Endodermal cell (in vitro differentiated cells): ENCODE results near the gene TACC2. TPM values are rescaled to one million over a fixed set of nuclear protein-coding genes. Genes with fewer than 3 reads are reported as not detected.
"Not testable (repeated sequence)": the region's sequence is repeated elsewhere in the genome, so short reads cannot be mapped to it uniquely, and the experiment has no call there.

Experiments used
- DNase-seq: peaks from one replicate; pipeline ENCODE4 v3.0.0-alpha.2; 2017
- H3K27ac ChIP-seq: 2 replicates; pipeline ENCODE4 v1.5.1; 2013; ENCODE audit warnings: mild to moderate bottlenecking, low read depth, low read length, moderate library complexity
- H3K27me3 ChIP-seq: 2 replicates; pipeline ENCODE4 v1.6.1; 2013; ENCODE audit warnings: mild to moderate bottlenecking, low read length, moderate library complexity; ENCODE audit not compliant: insufficient read depth, control insufficient read depth, poor library complexity, severe bottlenecking
- H3K36me3 ChIP-seq: 2 replicates; pipeline ENCODE4 v1.7.0; 2013; ENCODE audit warnings: mild to moderate bottlenecking, low read length, moderate library complexity; ENCODE audit not compliant: control insufficient read depth, insufficient read depth
- H3K4me1 ChIP-seq: one replicate; pipeline ENCODE4 v1.7.0; 2013; ENCODE audit warnings: low read length; ENCODE audit not compliant: control insufficient read depth, insufficient read depth
- H3K4me3 ChIP-seq: 2 replicates; pipeline ENCODE4 v1.5.1; 2013; ENCODE audit warnings: mild to moderate bottlenecking, low read length, moderate library complexity
- H3K9ac ChIP-seq: 2 replicates; pipeline ENCODE4 v1.6.1; 2013; ENCODE audit warnings: mild to moderate bottlenecking, low read length, moderate library complexity; ENCODE audit not compliant: poor library complexity, severe bottlenecking; ENCODE audit errors: extremely low read depth
- H3K9me3 ChIP-seq: 2 replicates; pipeline ENCODE4 v1.6.1; 2013; ENCODE audit warnings: mild to moderate bottlenecking, low read length, moderate library complexity; ENCODE audit not compliant: control insufficient read depth
- H3K27ac Mint-ChIP-seq: 2 replicates; pipeline ENCODE4 v1.8.0; 2020; ENCODE audit warnings: mixed read lengths
- H3K27me3 Mint-ChIP-seq: 2 replicates; pipeline ENCODE4 v1.8.0; 2021; ENCODE audit warnings: mild to moderate bottlenecking, mixed read lengths; ENCODE audit not compliant: insufficient read depth
- H3K36me3 Mint-ChIP-seq: 2 replicates; pipeline ENCODE4 v1.8.0; 2020; ENCODE audit warnings: low read depth, mixed read lengths
- H3K4me1 Mint-ChIP-seq: 2 replicates; pipeline ENCODE4 v1.8.0; 2020; ENCODE audit warnings: mixed read lengths
- H3K4me3 Mint-ChIP-seq: 2 replicates; pipeline ENCODE4 v1.8.0; 2020; ENCODE audit warnings: mild to moderate bottlenecking, moderate library complexity, mixed read lengths
- H3K9me3 Mint-ChIP-seq: 2 replicates; pipeline ENCODE4 v1.8.0; 2020; ENCODE audit warnings: mild to moderate bottlenecking, mixed read lengths
- WGBS, 2 experiments: methylation state at CpG; one replicate each; pipeline versions ENCODE4 v1.1.5 to v1.1.7; 2013; ENCODE audit warnings: missing lambda C conversion rate in 2 of 2, mixed read lengths in 1 of 2; ENCODE audit not compliant: insufficient coverage in 1 of 2, insufficient read length in 1 of 2; 5-methylcytosine and 5-hydroxymethylcytosine counted together
- total RNA-seq, 2 donors: library from RNA; stranded (reverse); fragmentation: NEBNext Ultra II Directional in 1 of 2; extraction: Animal tissue kit (Norgen Biotek cat#: 25700) in 1 of 2; gene quantifications; 2 replicates in 1 of 2; 3 replicates in 1 of 2; pipeline ENCODE4 v1.2.1, GENCODE V29; 2021
- TF ChIP-seq, protein P1 (sequence below): fragments of 200-600 bp; sonication (generic); conservative IDR thresholded peaks from 2 replicates; pipeline ENCODE4 v1.5.0; 2021; ENCODE audit warnings: antibody characterized with exemption, mild to moderate bottlenecking

The TACC2 gene
- total RNA-seq, 2 donors from 2014 or later: 24.5 to 34.1 TPM

DNA sequence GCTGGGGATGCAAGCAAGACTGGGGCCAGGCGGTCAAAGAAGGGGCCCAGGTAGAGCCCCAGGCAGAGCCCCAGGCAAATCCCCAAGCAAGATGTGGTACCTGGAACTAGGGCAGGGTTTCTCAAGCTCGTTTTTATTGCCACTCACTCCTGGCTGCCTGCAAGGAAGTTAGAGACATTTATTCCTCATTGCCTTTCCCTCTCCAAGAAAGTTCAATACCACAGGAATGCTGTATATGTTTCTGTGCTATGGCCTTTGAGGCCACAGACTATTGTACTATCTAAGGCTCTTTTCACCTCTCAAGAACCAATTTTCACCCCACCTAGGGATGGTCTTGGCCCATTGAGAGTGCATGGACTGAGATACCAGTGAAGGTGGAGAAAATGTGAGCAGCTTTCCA is 71.3 kb downstream of the TACC2 start:
- TF ChIP-seq, protein P1, sequence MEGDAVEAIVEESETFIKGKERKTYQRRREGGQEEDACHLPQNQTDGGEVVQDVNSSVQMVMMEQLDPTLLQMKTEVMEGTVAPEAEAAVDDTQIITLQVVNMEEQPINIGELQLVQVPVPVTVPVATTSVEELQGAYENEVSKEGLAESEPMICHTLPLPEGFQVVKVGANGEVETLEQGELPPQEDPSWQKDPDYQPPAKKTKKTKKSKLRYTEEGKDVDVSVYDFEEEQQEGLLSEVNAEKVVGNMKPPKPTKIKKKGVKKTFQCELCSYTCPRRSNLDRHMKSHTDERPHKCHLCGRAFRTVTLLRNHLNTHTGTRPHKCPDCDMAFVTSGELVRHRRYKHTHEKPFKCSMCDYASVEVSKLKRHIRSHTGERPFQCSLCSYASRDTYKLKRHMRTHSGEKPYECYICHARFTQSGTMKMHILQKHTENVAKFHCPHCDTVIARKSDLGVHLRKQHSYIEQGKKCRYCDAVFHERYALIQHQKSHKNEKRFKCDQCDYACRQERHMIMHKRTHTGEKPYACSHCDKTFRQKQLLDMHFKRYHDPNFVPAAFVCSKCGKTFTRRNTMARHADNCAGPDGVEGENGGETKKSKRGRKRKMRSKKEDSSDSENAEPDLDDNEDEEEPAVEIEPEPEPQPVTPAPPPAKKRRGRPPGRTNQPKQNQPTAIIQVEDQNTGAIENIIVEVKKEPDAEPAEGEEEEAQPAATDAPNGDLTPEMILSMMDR: no peak
- Mint-ChIP-seq H3K27me3 (no peaks in the 10 kb centered on the region), H3K4me1 (peaks cover 27% of the 10 kb centered on the region), H3K27ac (no peak overlapping the region), H3K4me3 (no peak overlapping the region), H3K9me3 (no peaks in the 10 kb centered on the region), H3K36me3 (no peaks in the 10 kb centered on the region)
- Histone ChIP-seq H3K4me1 (peaks cover 3% of the 10 kb centered on the region), H3K27ac (no peak overlapping the region), H3K36me3 (no peaks in the 10 kb centered on the region), H3K9ac (no peak overlapping the region), H3K27me3 (no peaks in the 10 kb centered on the region), H3K9me3 (no peaks in the 10 kb centered on the region), H3K4me3 (no peak overlapping the region)
- WGBS, 2 experiments: 85 to 100% methylated on average over 1 to 2 of the region's 2 CpGs
- DNase-seq: no peak

DNA sequence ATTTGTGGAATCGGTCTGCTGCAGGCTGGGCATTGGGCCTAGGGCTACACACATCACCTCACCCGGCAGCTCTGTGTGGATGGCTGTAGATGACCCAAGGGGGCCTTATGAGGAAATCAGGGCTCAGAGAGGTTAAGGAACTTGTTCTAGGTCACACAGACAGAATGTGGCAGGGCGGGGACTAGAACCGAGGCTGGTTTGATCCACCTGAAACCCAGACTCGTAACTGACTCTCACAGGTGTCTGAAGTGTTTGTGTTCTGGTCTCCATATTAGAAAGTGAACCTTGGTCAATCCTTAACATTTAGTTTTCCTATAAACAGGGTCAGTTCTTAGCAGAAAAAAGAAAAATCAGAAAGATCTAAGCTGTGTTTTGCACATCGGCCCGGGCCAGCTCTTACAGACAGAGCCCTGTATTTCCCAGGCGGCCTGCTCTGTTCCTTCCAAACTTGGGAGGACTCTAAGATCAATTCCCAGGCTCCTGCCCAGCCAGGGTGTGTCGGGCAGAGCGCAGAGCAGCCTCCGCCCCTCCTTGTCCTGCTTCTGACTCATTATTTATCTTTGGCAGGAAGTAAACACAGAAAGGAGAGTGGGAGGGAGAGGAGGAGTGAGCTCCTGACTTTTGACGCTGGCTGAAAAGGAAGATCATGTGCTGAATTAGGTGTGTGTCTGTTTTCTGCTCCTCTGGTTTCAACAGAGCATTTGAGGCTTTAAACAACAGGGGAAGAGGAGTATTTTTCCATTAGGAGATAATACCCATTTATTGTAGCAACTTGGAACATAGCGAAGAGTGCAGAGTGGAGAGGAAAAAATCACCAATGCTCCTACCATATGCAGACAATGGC is 74.1 kb downstream of the TACC2 start:
- H3K4me1 Mint-ChIP-seq: peaks cover 23% of the 10 kb centered on the region
- H3K36me3 Mint-ChIP-seq: no peaks in the 10 kb centered on the region
- H3K4me3 ChIP-seq: no peak overlapping the region
- no peaks in the 10 kb centered on the region for H3K27me3 ChIP-seq
- no peaks in the 10 kb centered on the region for H3K27me3 Mint-ChIP-seq
- WGBS, 2 experiments: 59 to 74% methylated on average over 9 to 13 of the region's 13 CpGs
- TF ChIP-seq, protein P1: no peak
- peak; percentile 91 for DNase-seq
- H3K27ac Mint-ChIP-seq: peak overlapping the region; percentile 92
- H3K27ac ChIP-seq: peak overlapping the region; percentile 1
- peak overlapping the region; percentile 8 for H3K9ac ChIP-seq
- H3K9me3 ChIP-seq: no peaks in the 10 kb centered on the region
- no peaks in the 10 kb centered on the region for H3K36me3 ChIP-seq
- H3K9me3 Mint-ChIP-seq: peaks cover 9% of the 10 kb centered on the region
- H3K4me3 Mint-ChIP-seq: peak overlapping the region; percentile 19
- peaks cover 3% of the 10 kb centered on the region for H3K4me1 ChIP-seq

DNA sequence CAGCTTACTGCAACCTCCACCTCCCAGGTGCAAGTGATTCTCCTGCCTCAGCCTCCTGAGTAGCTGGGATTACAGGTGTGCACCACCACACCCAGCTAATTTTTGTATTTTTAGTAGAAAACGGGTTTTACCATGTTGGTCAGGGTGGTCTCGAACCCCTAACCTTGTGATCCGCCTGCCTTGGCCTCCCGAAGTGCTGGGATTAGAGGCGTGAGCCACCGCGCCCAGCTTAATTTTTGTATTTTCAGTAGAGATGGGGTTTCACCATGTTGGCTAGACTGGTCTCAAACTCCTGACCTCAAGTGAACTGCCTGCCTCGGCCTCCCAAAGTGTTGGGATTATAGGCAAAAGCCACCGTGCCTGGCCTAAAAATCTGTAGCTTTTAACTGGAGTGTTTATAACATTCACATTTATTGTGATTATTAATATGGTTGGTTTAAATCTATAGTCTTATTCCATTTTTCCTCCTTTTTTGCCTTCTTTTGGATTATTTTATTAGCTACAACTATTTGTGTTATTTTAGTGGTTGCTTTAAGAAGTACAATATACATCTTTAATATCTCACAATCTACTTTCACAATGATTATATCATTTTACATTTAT is 77.5 kb downstream of the TACC2 start:
- H3K36me3 ChIP-seq, H3K4me3 Mint-ChIP-seq, H3K27ac ChIP-seq, H3K36me3 Mint-ChIP-seq, H3K4me1 ChIP-seq, H3K27ac Mint-ChIP-seq, H3K9me3 Mint-ChIP-seq, H3K9me3 ChIP-seq, H3K9ac ChIP-seq, H3K27me3 Mint-ChIP-seq, H3K27me3 ChIP-seq, H3K4me3 ChIP-seq: not testable (repeated sequence)
- peak; percentile 3 for DNase-seq
- peaks cover 21% of the 10 kb centered on the region for H3K4me1 Mint-ChIP-seq
- 91 to 94% methylated on average over 8 to 9 of the region's 9 CpGs for WGBS, 2 experiments
